ENCODE data around the gene FOXF2. TPM values are rescaled to one million over a fixed set of nuclear protein-coding genes. Genes with fewer than 3 reads are reported as not detected.

FOXF2 gene
- total and polyA plus RNA-seq, 2 donors (not counting 3 experiments of a cell fraction or from before 2014, with no cell fraction given): not detected

DNA sequence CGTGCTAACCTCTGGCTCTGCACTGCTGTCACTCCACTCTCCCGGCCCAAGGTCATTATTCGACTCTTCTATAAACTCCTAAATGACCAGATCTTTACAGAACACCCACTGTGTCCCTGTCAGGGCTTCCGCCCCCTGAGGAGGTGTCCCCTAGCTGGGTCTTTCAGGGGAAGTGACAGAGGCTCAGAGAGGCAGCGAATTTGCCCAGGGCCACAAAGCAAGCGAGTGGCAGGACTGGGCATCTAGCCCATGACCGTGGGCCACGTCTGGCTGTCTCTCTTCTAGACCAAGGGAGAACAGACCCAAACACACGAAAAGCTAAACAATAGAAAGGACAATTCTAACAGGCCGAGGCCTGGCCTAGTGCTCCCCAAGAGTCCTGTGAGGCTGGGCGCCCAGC, 27.4 kb downstream of the FOXF2 start:
- ChIA-PET CTCF (no interaction called here), POLR2A (no interaction called here)
- Histone ChIP-seq H3K9me3 (replicated peaks; ENCODE audit: control insufficient read depth, insufficient read depth, low read length) (no peaks in the 10 kb centered on the region), H3K9me1 (replicated peaks; ENCODE audit: control insufficient read depth, extremely low read depth, insufficient read depth, low read length) (no peaks in the 10 kb centered on the region), H4K20me1 (replicated peaks; ENCODE audit: control insufficient read depth, extremely low read depth, insufficient read depth, low read length) (no peaks in the 10 kb centered on the region), H3K27me3 (ENCODE audit: control insufficient read depth in 2 of 2, insufficient read depth in 2 of 2, low read length in 2 of 2) (no peaks in the 10 kb centered on the region), H3K36me3 (ENCODE audit: control insufficient read depth in 2 of 2, extremely low read depth in 1 of 2, insufficient read depth in 2 of 2, low read length in 2 of 2) (no peaks in the 10 kb centered on the region), H2AFZ (ENCODE audit: low read depth, low read length) (no peak overlapping the region), H3K4me1 (ENCODE audit: control insufficient read depth, extremely low read depth, insufficient read depth, low read length) (no peaks in the 10 kb centered on the region), H3K9ac (replicated peaks; ENCODE audit: extremely low read depth, insufficient read depth, low read length) (no peak overlapping the region), H3K27ac (ENCODE audit: insufficient read depth, low read depth, low read length) (no peak overlapping the region), H3K4me2 (ENCODE audit: insufficient read depth, low read length) (no peak overlapping the region), H3K4me3 (replicated peaks in 1 of 3; ENCODE audit: insufficient read depth in 1 of 3, low read depth in 1 of 3, low read length in 3 of 3) (no peak overlapping the region), H3K79me2 (ENCODE audit: control insufficient read depth, insufficient read depth, low read length) (no peaks in the 10 kb centered on the region)
- no peak for DNase-seq (ENCODE audit: low read depth, low spot score)
- TF ChIP-seq POLR2AphosphoS5 (IDR thresholded peaks at IDR 0.05; ENCODE audit: insufficient read depth, low read depth, low read length) (no peak), JUN (IDR thresholded peaks at IDR 0.05; ENCODE audit: borderline replicate concordance, insufficient read depth, insufficient read length, low read depth) (no peak), FOS (IDR thresholded peaks at IDR 0.05; ENCODE audit: borderline replicate concordance, insufficient read depth, low read length) (no peak), POLR2A (IDR thresholded peaks at IDR 0.05; ENCODE audit: low read depth, low read length) (no peak), CTCF (IDR thresholded peaks at IDR 0.05; ENCODE audit: extremely low read depth in 1 of 2, insufficient read depth in 1 of 2, low read depth in 1 of 2, low read length in 2 of 2) (no peak), EZH2 (IDR thresholded peaks at IDR 0.05; ENCODE audit: borderline replicate concordance, low read depth, low read length, severe bottlenecking) (no peak), GATA2 (IDR thresholded peaks at IDR 0.05; ENCODE audit: insufficient read depth, insufficient read length, low read depth, low read length) (no peak), MYC (IDR thresholded peaks at IDR 0.05; ENCODE audit: low read depth, low read length) (no peak)
- TF ChIP-seq, protein P1, sequence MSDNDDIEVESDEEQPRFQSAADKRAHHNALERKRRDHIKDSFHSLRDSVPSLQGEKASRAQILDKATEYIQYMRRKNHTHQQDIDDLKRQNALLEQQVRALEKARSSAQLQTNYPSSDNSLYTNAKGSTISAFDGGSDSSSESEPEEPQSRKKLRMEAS (IDR thresholded peaks at IDR 0.05; ENCODE audit: insufficient read depth, insufficient read length): no peak
- dilution Hi-C loops (cut with MboI; ENCODE audit: extremely low pct_ligation_motif_present, low sequenced_read_pairs) (no loop called here), intact Hi-C loops (cut with micrococcal nuclease) (no loop called here)
- no peak for FAIRE-seq
- no TSS peak for BruUV-seq (replicated peaks)
